ENCODE data around the gene GPBP1L1.

Gene GPBP1L1

DNA sequence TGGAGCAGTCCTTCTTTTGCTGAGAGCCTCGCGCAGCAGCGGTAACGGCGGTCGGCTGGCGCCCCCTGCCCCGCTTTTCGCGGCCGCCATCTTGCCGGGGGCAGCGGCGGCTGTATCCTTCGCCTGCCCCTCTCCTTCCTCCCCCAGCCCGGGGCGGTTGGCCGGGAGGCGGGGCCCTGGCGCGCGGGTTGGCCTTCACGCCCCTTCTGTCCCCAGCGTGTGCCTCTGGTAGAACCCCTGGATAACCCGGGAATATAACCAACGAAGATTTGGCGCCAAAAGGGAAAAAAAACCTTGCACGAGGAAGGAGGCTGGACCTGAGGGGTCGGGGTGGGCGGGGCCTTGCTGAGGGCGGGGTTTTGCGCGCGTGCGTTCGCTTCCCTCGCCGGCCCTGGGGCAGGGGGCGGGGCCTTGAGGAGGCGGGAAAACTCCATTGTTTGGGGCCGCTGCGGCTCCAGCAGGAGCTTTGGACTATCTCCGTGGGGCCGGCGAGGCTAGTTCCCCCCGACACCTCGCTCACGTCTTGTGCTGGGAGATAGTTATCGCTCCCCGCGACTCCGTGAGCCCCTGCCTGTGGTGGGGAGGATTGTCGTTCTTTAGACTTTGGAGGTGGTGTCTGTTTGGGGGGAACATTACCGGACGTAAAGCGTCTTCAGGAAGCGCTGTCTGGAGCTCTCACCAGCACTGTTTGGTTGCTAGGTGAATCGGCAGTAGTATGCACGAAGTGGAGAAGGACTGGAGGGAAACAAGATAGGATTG is 101.8 kb downstream of the GPBP1L1 start:
- H3K27ac ChIP-seq (ENCODE audit: low read length, poor library complexity, severe bottlenecking) = peak overlapping the region; percentile 86
- no peaks in the 10 kb centered on the region for H3K27me3 ChIP-seq (ENCODE audit: control insufficient read depth in 1 of 2, insufficient read depth in 1 of 2, low read length in 2 of 2)
- H2BK5ac ChIP-seq (ENCODE audit: low read depth, low read length, poor library complexity, severe bottlenecking) = no peak overlapping the region
- H3K4ac ChIP-seq (ENCODE audit: low read depth in 1 of 2, low read length in 2 of 2) = no peak overlapping the region
- peak overlapping the region in 1 of 2 experiments; percentile 86 for H3K14ac ChIP-seq (ENCODE audit: low read length in 2 of 2)
- DNase-seq = peak; percentile 92
- H3K23ac ChIP-seq (ENCODE audit: low read length in 2 of 2) = no peak overlapping the region
- under 1% methylated on average over 39 of the region's 59 CpGs for WGBS
- no peak overlapping the region for H2BK15ac ChIP-seq (ENCODE audit: low read depth, poor library complexity, severe bottlenecking)
- peaks cover 9% of the 10 kb centered on the region for H3K4me1 ChIP-seq (ENCODE audit: control insufficient read depth, insufficient read depth, low read depth, low read length)
- H4K91ac ChIP-seq (ENCODE audit: low read length) = no peak overlapping the region
- no peak overlapping the region for H2BK12ac ChIP-seq (ENCODE audit: low read length in 2 of 2)
- no peak overlapping the region for H2AK5ac ChIP-seq (ENCODE audit: low read length, severe bottlenecking)
- peak overlapping the region; percentile 76 to 96 for H3K18ac ChIP-seq (ENCODE audit: low read depth in 1 of 2, low read length in 2 of 2)
- peak overlapping the region; percentile 98 for H2AFZ ChIP-seq (ENCODE audit: low read depth, low read length)
- peak overlapping the region; percentile 98 for H3K9ac ChIP-seq (ENCODE audit: low read length)
- peak overlapping the region; percentile 88 for H3K4me2 ChIP-seq (ENCODE audit: low read length, poor library complexity, severe bottlenecking)
- no peaks in the 10 kb centered on the region for H3K79me1 ChIP-seq (replicated peaks; ENCODE audit: low read length, poor library complexity, severe bottlenecking)
- H3K9me3 ChIP-seq (ENCODE audit: control insufficient read depth, low read length) = no peaks in the 10 kb centered on the region
- H2BK120ac ChIP-seq (ENCODE audit: low read depth, low read length) = no peak overlapping the region
- H4K8ac ChIP-seq (ENCODE audit: low read length) = peak overlapping the region; percentile 87
- H3K4me3 ChIP-seq (ENCODE audit: insufficient read depth in 1 of 2, low read depth in 1 of 2, low read length in 2 of 2) = peak overlapping the region; percentile 98 to 99
- H3K36me3 ChIP-seq (ENCODE audit: control insufficient read depth in 1 of 2, insufficient read depth in 2 of 2, low read depth in 1 of 2, low read length in 2 of 2) = no peaks in the 10 kb centered on the region

DNA sequence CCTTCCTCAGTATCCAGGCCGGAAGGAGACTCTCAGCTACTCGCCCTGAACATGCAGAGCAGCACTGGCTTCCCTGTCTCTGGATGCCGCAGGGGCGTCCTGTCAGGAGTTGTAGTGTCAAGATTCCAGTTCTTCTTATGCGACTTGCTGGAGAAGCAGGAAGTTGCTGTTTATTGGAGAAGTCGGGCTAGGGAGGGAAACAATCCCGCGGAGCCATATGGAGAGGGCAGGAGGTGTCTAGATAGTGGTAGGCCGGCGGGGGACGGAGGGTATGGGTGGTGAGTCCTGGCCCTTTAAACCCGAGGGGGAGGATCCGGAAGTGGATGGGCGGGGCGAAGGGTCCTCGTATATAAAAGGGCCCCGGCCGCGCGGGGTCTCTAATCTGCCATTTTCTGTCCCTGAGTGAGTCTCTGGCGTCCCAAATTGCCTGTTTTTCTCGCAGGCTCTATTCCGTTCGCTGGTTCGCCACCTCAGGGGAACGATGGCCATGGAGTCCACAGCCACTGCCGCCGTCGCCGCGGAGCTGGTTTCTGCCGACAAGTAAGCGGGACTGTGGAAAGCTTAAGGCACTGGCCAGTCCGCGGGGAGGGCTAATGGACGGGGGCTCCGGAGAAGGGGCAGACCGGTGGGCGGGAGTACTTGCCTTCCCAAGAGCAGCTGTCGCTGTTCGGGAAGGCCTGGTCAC is 102.5 kb downstream of the GPBP1L1 start, which contains the start of gene NASP:
Gene NASP (plus strand): TSS at position 376 of the 685 bp plus-strand sequence. CDS start 106 bp downstream, at position 482.
- Histone ChIP-seq H3K4me3 (ENCODE audit: insufficient read depth in 1 of 2, low read depth in 1 of 2, low read length in 2 of 2) (peak within 1 kb of the TSS; percentile 98 to 99), H2BK120ac (ENCODE audit: low read depth, low read length) (no peak within 1 kb of the TSS), H2BK12ac (ENCODE audit: low read length in 2 of 2) (peak within 1 kb of the TSS in 1 of 2 experiments; percentile 6), H3K9ac (ENCODE audit: low read length) (peak within 1 kb of the TSS; percentile 98), H3K79me1 (replicated peaks; ENCODE audit: low read length, poor library complexity, severe bottlenecking) (no peaks in the 10 kb centered on the region), H3K18ac (ENCODE audit: low read depth in 1 of 2, low read length in 2 of 2) (peak within 1 kb of the TSS; percentile 76 to 96), H3K23ac (ENCODE audit: low read length in 2 of 2) (no peak within 1 kb of the TSS), H3K4me2 (ENCODE audit: low read length, poor library complexity, severe bottlenecking) (peak within 1 kb of the TSS; percentile 88), H3K9me3 (ENCODE audit: control insufficient read depth, low read length) (no peaks in the 10 kb centered on the region), H3K14ac (ENCODE audit: low read length in 2 of 2) (peak within 1 kb of the TSS in 1 of 2 experiments; percentile 86), H3K27me3 (ENCODE audit: control insufficient read depth in 1 of 2, insufficient read depth in 1 of 2, low read length in 2 of 2) (no peaks in the 10 kb centered on the region), H3K4ac (ENCODE audit: low read depth in 1 of 2, low read length in 2 of 2) (peak within 1 kb of the TSS in 1 of 2 experiments; percentile 84), H4K8ac (ENCODE audit: low read length) (peak within 1 kb of the TSS; percentile 87), H3K4me1 (ENCODE audit: control insufficient read depth, insufficient read depth, low read depth, low read length) (peaks cover 9% of the 10 kb centered on the region), H3K36me3 (ENCODE audit: control insufficient read depth in 1 of 2, insufficient read depth in 2 of 2, low read depth in 1 of 2, low read length in 2 of 2) (no peaks in the 10 kb centered on the region), H2AFZ (ENCODE audit: low read depth, low read length) (peak within 1 kb of the TSS; percentile 98), H4K91ac (ENCODE audit: low read length) (no peak within 1 kb of the TSS), H3K27ac (ENCODE audit: low read length, poor library complexity, severe bottlenecking) (peak within 1 kb of the TSS; percentile 86), H2BK15ac (ENCODE audit: low read depth, poor library complexity, severe bottlenecking) (no peak within 1 kb of the TSS), H2BK5ac (ENCODE audit: low read depth, low read length, poor library complexity, severe bottlenecking) (peak within 1 kb of the TSS; percentile 26), H2AK5ac (ENCODE audit: low read length, severe bottlenecking) (no peak within 1 kb of the TSS)
- WGBS = under 1% methylated on average over 40 of the region's 41 CpGs
- peak; percentile 91 for DNase-seq

DNA sequence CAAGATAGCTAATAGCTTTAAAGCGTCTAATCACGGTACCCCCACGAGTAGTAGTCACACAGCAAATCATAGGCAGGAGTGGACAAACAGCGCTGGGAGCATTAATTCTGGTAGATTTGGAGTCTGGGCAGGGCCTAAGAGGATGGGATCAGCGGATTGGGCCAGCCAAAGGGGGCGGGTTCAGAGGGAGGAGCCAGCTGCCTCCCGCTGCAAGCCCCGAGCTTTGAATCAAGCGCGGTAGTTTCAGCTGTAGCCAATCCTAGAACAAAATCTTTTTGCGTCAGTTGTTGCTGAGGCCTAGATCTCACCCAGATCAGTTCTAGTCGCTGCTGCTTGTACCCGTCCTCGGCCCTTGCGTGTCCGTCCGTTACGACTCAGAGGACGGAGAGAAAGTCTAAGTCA is 103.1 kb downstream of the GPBP1L1 start:
- peak; percentile 98 for DNase-seq

More for the DNA sequence above, 103.1 kb downstream of the GPBP1L1 start:
- no peak overlapping the region for H3K14ac ChIP-seq (ENCODE audit: low read length in 2 of 2)
- WGBS = under 1% methylated on average over 19 of the region's 19 CpGs
- peak overlapping the region; percentile 67 to 98 for H3K4me3 ChIP-seq (ENCODE audit: insufficient read depth in 1 of 2, low read depth in 1 of 2, low read length in 2 of 2)
- peaks cover 9% of the 10 kb centered on the region for H3K4me1 ChIP-seq (ENCODE audit: control insufficient read depth, insufficient read depth, low read depth, low read length)
- H3K79me1 ChIP-seq (replicated peaks; ENCODE audit: low read length, poor library complexity, severe bottlenecking) = no peaks in the 10 kb centered on the region
- H4K91ac ChIP-seq (ENCODE audit: low read length) = no peak overlapping the region
- H2AFZ ChIP-seq (ENCODE audit: low read depth, low read length) = peak overlapping the region; percentile 68
- H3K9ac ChIP-seq (ENCODE audit: low read length) = peak overlapping the region; percentile 98
- H4K8ac ChIP-seq (ENCODE audit: low read length) = peak overlapping the region; percentile 27
- H3K27me3 ChIP-seq (ENCODE audit: control insufficient read depth in 1 of 2, insufficient read depth in 1 of 2, low read length in 2 of 2) = no peaks in the 10 kb centered on the region
- H2BK5ac ChIP-seq (ENCODE audit: low read depth, low read length, poor library complexity, severe bottlenecking) = no peak overlapping the region
- no peak overlapping the region for H3K4ac ChIP-seq (ENCODE audit: low read depth in 1 of 2, low read length in 2 of 2)
- no peak overlapping the region for H2AK5ac ChIP-seq (ENCODE audit: low read length, severe bottlenecking)
- no peak overlapping the region for H2BK15ac ChIP-seq (ENCODE audit: low read depth, poor library complexity, severe bottlenecking)
- no peaks in the 10 kb centered on the region for H3K9me3 ChIP-seq (ENCODE audit: control insufficient read depth, low read length)
- peak overlapping the region; percentile 64 for H3K27ac ChIP-seq (ENCODE audit: low read length, poor library complexity, severe bottlenecking)
- H2BK120ac ChIP-seq (ENCODE audit: low read depth, low read length) = no peak overlapping the region
- H3K36me3 ChIP-seq (ENCODE audit: control insufficient read depth in 1 of 2, insufficient read depth in 2 of 2, low read depth in 1 of 2, low read length in 2 of 2) = no peaks in the 10 kb centered on the region
- no peak overlapping the region for H2BK12ac ChIP-seq (ENCODE audit: low read length in 2 of 2)
- peak overlapping the region; percentile 44 to 73 for H3K18ac ChIP-seq (ENCODE audit: low read depth in 1 of 2, low read length in 2 of 2)
- H3K23ac ChIP-seq (ENCODE audit: low read length in 2 of 2) = no peak overlapping the region
- H3K4me2 ChIP-seq (ENCODE audit: low read length, poor library complexity, severe bottlenecking) = peak overlapping the region; percentile 65

Data from mesenchymal stem cell (in vitro differentiated cells and primary cell).